Measurements from ENCODE around the gene LRRC56.

DNA sequence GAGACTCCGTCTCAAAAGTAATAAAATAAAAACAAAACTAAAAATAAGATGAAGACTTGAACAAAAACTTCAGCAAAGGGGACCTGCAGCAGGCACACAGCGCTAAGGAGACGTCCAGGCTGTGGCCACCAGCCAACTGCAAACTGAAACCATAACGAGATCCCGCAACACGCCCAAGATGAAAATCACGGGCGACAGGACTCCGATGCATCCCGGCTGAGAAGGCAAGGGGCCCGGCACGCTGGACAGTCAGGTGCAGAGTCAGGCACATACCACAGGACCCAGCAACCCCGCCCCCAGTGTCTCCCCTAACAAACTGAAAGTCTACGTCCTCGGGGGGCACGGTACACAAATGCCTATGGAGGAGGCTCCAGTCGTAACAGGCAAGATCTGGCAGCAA lies 11.1 kb upstream of the LRRC56 start:
- TF ChIP-seq EZH2phosphoT487 (IDR thresholded peaks at IDR 0.05; ENCODE audit: insufficient read depth, low read depth): no peak
- TF ChIP-seq EZH2 (IDR thresholded peaks at IDR 0.05; ENCODE audit: insufficient read depth, poor library complexity, severe bottlenecking): no peak
